M059J (cell line): ENCODE measurements around the gene HACD2. TPM values are rescaled to one million over a fixed set of nuclear protein-coding genes. Genes with fewer than 3 reads are reported as not detected.

Source experiments
- DNase-seq: peaks from one replicate; pipeline ENCODE4 v3.0.0-alpha.2; 2012; ENCODE audit warnings: low read depth
- total RNA-seq: library from RNA; depleted of rRNA; stranded (reverse); fragments of >200 nt; shearing (Covaris generic); gene quantifications from 2 replicates; pipeline ENCODE4 v1.2.3, GENCODE V29; 2014

Gene HACD2
- total RNA-seq, 1 experiment from 2014 or later: 63.9 TPM

DNA sequence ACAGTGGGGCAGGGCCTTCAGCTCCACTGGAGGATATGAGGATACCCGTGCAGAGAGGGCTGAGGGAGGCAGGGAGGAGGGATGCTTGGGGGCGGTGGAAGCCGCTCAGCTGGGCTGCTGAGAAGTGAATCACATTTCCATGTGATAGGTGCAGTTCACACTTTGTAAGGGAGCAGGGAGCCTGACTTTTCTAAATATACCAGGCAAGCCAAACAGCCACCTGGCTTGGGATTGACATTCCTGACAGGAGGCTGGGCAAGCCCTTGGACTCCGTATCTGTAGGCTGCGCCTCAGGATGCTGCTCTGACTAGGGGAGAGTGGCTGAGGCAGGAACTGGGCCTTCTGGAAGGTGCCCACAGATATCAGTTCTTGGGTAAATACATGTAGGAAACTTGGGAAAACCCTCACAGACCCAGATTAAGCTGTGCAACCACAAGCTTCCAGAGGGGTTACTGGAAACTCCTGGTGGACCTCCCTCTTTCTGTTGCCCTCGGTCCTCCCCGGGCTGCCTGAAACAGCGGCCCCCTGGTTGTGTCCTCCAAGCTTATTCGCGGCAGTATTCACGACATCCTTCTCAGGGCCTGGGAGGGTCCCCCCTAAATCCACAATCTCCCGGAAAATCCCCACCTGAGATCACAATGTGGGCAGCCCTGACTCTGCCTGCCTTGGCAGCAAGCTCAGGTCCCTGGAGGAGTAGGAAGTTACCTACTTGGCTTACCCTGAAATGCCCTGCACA, 103.0 kb downstream of the HACD2 start:
- DNase-seq: no peak

DNA sequence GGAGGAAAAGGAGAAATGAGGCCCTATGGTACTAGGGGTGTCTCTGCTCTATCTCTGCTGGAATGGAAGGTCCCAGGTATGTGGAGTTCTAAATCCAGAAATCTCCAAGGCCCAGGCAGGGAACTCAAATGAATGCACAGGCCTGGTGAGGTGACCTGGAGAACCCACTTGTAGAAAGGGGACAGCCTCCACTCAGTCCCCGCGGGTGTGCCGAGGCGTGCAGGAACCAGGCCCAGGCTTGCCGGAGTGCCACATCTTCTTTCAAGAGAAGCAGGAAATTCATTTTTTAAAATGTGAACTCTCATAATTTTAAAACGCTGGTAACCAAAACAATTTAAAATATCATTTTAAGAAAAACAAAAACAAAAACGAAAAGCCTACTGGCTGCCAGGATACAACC, 103.8 kb downstream of the HACD2 start:
- no peak for DNase-seq

DNA sequence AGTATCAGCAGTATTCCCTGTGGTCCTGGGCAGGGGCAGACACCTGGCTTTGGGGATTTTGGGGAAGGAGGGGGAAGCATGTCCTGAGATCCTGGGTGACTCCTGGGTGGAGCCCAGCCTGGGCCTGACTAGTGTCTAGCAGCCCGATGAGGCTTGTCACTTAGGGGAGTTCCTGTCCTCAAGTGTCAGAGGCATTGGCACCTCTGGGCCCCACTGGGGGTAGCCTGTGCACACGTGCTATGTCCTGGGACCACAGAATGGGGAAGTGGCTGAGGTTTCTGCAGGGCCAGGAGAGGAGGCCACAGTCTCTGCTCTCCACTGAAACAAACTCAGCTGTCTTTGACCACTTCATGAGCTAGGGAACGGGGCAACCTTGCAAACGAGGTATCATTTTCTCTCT, 104.4 kb downstream of the HACD2 start:
- no peak for DNase-seq

DNA sequence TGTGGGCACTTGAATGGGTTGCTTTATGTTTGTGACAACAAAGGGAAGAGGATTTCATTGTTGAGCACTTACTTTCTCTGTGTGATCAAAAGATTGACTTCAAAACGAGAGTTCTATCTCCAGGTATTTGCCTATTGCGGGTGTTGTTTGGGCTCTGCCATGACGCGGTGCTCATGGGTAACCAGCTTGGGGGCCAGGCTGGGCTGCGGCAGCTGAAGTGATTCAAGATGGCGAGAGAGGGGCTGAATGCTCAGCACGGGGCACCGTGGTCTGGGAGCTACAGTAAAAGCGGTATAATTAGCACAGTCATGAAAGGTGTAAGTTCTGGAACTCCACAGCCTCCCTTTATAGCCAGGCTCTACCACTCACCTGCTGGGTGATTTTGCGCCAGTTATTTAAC, 105.0 kb downstream of the HACD2 start:
- DNase-seq: no peak

DNA sequence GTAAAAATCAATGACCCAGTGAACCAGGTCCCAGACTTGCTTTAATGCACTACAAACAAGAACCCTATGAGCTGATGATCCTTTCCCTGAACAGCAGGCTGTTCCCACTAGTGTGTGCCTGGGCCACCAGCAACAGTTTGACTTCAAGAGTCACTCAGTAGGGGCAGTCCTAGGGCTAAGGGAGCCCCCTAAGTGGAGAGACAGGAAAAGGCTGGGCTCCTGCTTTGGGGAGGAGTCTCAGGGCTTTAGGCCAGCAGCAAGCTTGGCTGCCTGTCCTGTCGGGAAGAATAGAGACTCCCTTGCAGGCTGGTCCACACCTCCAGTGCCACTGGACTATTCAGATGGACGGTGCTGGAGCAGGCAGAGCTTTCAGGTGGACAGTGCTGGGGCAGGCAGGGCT, 106.5 kb downstream of the HACD2 start:
- no peak for DNase-seq

DNA sequence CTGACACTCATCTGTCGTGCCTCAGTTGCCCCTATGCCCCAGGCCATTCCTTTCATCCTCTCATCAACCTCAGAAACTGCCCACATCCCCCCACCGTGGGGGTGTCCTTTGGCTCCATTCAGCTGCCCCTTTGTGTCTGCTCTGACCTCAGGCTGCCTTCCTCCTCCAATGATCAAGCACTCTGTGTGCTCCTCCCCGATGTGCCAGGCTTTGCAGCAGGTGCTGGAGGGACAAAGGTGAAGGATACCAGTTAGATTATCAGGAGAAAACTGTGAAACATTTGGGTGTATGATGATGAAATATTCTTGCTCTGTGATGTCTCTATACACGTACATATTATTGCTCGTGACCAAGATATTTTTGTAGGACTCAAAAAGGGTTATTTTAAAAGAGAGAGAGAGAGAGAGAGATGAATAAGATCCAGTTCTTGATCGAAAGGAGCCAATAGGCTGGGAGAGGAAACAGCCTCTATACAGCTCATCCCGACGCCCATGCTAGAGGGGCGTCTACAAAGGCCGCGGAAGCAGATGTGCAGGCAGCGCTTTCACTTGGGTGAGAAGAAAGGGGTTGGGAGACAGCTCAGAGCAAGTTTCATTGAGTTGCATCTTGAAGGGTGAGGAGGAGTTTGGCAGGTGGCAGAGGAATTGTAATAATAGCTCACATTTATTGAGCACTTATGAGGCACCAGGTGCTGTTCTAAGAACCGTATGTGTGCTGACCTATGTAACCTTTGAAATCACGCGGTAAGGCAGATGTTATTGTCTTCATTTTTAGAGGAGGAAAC, 107.7 kb downstream of the HACD2 start:
- no peak for DNase-seq

DNA sequence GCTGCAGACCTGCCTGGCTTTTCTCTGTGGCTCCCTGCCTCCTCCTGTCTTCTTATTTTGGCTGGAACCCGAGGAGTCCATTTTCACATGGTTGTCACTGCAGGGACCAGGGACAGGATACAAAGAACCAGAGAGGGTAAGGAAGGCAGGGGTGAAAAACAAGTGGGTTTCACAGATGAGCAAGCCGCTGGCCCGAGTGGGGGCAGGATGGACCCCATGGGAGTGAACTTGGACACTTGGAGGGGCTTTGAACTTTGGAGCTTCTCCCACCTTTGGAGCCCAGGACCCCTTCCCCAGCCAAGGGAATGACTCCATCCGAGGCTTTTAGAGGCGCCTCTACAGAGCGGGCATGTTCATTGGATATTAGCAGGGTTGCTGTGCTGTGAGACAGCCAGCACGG, 109.1 kb downstream of the HACD2 start:
- no peak for DNase-seq

DNA sequence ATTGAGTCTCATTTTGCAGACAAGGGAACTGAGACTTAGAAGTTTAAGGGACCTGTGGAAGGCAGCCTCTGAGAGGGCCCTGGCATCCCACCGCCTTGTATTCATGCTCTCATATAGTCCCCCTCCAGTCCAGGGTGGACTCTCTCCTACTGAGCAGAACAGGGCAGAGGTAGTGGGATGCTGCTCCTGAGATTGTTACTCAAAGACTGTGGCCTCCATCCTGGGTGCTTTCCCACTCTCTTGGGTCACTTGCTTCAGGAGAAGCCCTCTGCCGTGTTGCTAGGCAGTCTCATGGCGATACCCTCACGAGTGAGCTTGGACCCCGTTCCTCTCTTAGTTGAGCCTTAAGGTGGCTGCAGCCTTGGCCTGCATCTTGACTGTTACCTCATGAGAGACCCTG, 113.7 kb downstream of the HACD2 start:
- no peak for DNase-seq

DNA sequence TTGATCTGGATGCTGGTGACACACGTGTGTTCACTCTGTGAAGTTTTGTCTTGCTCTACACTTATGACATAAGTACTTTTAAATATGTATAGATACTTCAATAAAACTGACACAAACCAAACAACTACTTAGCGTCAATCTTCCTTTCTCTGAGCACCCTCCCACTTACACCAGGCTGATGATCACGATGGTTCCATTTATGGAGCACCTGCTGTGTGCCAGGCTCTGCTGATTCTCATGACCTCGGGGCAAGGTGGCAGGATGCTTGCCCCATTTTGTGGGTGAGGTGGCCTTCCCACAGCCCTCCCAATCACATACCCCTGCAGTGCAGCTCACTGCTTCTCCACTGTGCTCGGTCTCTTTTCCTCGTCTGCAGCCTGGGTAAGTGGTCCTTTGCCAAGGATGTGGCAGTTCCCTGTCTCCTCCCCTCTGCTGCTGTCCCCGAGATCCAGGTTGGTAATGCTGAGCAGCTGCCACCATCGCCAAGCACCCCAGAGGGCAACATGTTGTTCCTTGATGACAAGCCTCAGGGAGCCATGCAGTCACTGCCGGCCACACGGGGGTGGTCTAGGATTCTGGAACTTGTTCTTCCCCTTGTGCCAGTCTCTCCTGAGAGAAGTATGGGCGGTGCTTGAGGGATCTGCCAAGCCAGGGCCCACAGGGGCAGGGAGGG, 115.4 kb downstream of the HACD2 start:
- DNase-seq: no peak

DNA sequence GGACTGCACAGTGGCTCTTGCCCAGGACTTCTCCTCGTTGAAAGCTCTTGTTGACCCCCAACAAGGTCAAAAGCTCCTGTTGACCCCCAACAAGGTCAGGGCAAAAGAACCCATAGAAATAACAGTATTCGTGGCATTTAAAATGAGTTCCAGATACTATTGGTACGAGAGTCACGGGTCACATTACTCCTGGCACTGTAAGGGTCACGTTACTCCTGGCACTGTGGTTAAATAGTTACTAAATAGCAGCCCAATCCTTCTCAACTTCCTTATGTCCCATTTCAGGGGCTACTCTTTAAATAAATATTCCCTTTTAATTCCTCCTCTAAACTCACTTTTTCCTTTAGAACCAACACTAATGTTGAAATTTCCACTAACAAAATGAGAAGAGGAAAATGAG, 117.8 kb downstream of the HACD2 start:
- DNase-seq: no peak

DNA sequence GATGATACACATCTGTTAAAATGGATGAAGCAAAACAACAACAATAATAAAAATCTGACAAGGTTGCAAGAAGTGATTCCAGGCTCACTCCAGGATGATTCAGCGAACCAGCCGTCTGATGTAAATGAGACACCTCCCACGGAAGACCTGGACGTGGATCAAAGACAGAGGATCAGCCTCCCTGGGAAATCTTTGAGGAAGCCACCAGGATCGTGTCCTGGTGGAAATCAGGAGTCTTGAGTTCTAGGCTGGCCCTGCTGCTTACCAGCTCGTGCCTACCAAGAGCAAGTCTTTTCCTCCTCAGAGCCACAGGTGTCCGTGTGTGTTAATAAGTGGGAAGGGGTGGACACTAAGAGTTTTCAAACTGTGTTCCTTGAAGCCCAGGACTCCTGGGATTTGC, 120.6 kb downstream of the HACD2 start:
- DNase-seq: no peak

DNA sequence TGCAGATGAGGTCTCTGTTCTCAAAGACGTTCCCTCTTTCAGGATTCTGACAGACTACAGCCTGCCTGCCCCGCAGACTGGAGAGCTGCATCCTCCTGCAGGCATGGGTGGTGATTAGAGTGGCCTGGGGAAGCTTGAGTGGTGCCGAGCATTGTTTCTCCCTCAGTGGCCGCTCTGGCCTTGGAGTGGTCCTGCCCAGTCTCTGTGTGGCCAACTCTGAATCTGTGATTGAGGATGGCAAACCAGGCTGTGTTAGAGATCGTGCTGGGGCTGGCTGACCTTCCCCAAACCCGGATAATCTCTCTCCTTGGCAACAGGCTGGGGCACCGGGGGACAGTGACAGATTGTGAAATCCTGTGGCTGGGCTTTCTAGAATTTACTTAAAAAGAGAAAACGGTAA, 125.0 kb downstream of the HACD2 start:
- DNase-seq: no peak

DNA sequence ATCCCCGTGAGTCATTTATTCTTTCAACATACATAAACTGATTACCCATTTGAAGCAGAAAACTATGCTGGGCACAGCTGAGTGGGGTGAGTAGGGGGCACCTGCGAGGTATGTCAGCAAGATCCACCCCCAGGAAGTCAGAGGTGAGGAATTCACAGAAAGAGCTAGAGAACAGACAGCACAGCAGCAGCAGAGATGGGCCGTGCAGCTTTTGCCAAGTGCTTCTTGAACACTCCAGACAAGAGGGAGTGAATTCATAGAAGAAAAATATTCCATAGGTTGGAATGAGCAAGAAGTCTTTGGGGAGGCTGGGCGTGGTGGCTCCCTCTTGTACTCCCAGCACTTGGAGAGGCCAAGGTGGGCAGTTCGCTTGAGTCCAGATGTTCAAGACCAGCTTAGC, 126.6 kb downstream of the HACD2 start:
- DNase-seq: no peak

DNA sequence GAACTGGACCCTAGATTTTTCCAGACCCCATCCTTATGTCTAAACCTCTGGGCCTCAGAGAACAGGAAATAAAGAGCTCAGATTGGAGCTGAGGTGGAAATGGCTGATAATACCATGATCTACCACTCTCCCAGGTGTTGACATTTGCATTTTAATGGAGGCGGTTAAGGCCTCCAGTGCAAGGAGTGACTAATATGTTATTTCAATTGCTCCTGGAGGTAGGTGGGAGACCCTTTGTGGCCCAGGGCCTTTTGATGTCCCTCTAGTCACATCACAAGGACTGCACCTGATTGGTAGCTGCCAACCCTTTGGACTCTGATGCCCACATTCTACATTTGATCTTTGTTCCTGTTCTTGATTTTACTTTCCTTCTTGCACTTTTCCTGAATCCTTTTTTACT, 127.0 kb downstream of the HACD2 start:
- DNase-seq: no peak

DNA sequence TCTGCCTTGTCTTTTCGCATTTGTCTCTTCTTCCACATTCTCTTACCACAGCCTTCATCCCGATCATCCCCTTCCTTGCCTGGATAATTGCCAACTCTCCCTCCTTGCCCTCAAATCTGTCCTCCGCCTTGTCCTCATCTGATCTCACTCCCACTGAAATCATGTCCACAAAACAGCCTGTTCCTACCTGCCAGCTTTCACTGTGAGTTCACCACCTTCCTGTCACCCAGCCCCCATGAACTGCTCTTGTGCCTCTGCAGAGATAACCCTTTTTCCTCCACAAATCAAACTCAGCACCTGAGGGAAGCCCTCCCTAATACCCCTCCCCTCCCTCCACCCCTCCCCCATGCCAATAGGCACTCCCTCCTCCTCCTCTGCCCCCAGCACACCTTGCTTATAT, 131.2 kb downstream of the HACD2 start:
- no peak for DNase-seq

DNA sequence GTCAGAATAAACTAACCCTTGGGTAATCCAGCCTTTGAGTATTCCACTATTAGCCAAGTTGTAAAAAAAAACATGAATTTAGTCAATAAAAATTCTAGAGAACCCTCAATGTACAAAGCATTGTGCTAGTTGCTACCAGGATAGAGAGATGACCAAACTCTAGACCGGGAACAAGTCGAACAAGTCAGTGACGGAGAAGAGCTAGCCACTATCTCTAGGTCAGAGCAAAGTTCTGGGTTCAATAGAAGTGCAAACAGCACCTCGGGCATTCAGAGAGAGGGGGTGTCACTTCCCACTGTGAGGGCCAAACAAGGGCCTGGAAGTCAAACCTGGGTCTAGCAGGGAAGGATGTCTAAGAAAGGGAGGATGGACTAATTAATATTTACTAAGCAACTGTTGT, 133.7 kb downstream of the HACD2 start:
- DNase-seq: no peak

DNA sequence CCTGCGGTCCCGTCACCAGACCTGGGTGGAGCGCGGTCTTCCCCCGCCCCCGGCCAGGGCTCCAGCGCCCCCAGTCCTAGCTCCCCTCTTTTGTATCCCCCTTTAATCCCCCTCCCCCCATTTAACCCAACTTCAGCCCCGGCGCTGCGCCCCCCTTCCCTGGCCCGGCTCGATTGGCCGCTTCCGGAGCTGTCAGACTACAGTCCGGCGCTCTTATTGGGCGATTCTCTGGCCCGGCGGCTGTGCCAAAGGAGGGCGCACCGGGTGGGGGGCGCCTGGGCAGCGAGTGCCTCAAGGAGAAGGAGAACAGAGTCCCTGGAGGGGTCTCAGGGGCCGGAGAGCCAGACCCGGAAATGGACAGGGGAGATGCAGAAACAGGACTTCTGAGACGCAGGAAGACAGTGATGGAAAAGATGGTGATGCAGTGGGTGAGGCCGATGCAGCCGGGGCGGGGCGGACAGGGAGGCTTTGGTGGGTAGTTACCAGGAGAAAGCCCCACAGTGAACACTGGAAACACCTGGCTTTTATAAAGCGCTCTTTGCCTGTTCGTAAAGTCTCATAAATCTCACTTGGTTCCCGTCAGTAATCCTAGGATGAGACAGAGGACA, 134.8 kb downstream of the HACD2 start:
- DNase-seq: no peak

DNA sequence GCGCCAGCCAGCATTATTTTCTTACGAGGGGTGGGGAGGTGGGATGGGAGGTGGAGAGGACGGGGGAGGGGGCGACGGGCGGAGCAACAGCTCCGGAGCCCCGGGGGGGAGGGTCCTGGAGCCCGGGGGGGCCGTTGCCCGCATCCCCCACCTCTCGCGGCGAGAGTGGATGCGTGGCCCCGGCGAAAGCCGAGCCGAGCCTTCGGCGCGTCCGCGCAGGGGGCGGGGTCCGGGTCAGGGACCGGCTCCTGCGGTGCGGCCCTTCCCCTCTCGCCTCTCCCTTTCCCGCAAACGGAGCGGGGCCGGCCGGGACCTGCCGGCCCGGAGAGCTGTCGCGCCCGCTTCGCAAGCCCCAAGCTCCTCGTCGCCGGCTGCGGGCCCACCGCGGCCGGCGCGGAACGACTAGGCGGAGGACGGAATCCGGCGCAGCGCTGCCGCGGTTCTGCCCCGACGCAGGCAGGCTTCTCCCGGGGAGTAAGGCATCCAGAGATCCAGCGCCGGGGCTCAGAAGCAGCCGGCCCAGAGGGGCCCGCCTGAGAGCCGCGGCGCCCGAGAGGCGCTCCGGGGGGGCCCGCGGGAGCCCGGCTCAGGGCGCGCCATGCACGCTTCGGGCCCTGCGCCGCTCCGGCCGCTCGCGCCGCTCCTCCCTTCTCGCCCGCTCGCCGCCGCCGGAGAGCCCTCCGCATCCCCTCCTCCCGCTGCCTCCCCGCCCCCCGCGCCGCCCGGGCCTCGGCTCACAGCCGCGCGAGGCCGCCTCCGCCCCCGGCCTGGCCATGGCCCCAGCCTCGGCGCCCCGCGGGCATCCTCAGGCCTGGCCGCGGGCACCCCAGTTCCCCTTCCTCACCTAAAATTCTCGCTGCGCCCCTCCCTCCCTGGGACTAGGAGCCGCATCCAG, 135.5 kb downstream of the HACD2 start:
- peak; percentile 18 for DNase-seq

DNA sequence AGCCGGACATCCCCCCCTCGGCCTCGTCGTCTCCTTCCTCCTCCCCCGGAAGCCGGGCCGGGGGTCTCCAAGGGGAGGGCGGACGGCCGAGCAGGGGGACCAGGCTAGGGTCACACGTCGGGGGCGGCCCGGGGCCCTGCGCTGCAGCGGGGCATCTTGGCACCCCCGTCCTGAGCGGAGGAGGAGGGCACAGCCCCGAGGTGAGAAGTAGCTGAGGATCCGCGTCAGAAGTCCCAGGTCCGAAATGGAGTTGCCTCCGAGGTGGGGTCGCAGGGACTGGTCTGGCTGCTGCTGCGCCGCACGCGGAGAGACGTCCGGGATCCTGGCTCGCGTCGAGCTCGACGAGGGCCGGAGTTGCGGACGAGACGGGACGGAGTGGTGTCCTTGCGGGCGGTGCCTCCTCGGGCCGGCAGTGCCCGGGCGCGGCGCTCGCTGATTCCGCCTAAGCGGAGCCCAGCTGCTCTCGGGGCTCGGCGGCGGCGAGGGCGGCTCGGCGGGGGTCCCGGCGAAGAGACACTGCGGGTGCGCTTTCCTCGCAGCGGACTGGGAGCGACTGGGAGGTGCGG, 136.2 kb downstream of the HACD2 start, which contains the start of gene ADCY5:
Gene ADCY5, minus strand, starts transcription at position 555 of the 566 bp plus-strand sequence. Its CDS starts 545 bp downstream, at position 10.
- DNase-seq: no peak

DNA sequence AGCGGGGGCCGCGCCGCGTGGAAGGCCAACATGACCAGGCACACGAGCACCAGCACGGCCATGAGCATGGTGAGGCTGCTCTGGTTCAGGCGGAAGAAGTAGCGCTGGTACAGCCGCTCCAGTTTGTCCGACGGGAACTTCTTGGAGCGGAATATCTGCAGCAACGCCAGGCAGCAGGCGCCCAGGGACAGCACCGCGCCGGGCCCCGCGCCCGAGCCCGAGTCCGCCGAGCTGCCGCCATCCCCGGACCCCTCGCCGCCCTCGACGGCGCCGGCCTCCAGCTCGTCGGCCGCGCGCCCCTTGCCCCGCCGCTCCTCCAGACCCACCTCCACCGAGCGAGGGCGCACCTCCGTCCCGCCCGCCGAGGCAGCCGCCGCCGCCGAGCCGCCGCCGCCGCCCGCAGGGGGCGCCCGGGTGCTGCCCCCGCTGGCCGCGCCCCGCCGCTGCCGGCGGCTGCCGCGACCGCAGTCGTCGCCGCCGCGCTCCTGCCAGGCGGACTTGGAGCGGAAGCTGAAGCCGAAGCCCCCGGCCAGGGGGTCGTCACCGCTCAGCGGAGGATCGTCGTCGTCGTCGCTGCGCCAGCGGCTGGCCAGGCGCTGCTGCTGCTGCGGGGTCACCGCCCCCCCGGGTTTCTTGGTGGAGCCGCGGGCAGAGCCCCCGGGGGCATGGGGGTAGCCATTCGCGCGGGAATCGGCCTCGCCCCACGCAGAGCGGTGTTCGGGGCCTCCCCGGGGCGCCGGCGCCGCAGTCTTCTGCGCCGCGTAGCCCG, 136.9 kb downstream of the HACD2 start:
- DNase-seq: no peak
